Tibial nerve (tissue), 4 donors: ENCODE results near the gene PPP4R4.

ENCODE experiments used
- CTCF ChIP-seq, 5 experiments: fragments of 200-600 bp in 3 of 5; fragments of 450-650 bp in 2 of 5; sonication (generic) in 3 of 5; IDR thresholded peaks; one replicate each; pipeline ENCODE4 v1.5.1; 2016 to 2019; ENCODE audit warnings: antibody characterized with exemption in 5 of 5, mild to moderate bottlenecking in 3 of 5, moderate library complexity in 2 of 5
- EP300 ChIP-seq, 2 donors: sonication (generic); formaldehyde crosslinking; IDR thresholded peaks; one replicate each; pipeline ENCODE4 v1.6.1; 2017; ENCODE audit warnings: antibody characterized with exemption in 2 of 2, mild to moderate bottlenecking in 1 of 2

GRCh38 chr14:94171208-94171607 lies 2.9 kb upstream of the PPP4R4 start:
- TF ChIP-seq CTCF (IDR thresholded peaks at IDR 0.05) (no peak), EP300 (IDR thresholded peaks at IDR 0.05) (no peak)
